A549 (cell line): ENCODE data around the gene FREM1.

Source experiments
- CEBPB ChIP-seq, 2 experiments: fragments of >200 bp in 1 of 2; sonication (Bioruptor Twin) in 1 of 2; formaldehyde crosslinking in 1 of 2; IDR thresholded peaks; 2 replicates each; pipeline ENCODE4 v1.6.1; 2012 to 2016
- CHD2 ChIP-seq: fragments of 150-350 bp; IDR thresholded peaks from 2 replicates; pipeline ENCODE4 v1.6.1; 2014; ENCODE audit warnings: low read length; ENCODE audit not compliant: partially characterized antibody
- CTCF ChIP-seq: fragments of >200 bp; sonication (Bioruptor Twin); formaldehyde crosslinking; IDR thresholded peaks from 3 replicates; pipeline ENCODE4 v1.5.1; 2016
- EP300 ChIP-seq, 2 experiments: fragments of >200 bp; sonication (Bioruptor Twin); formaldehyde crosslinking; IDR thresholded peaks; 2 replicates in 1 of 2; 3 replicates in 1 of 2; pipeline ENCODE4 v1.6.1; 2016 to 2017
- FOSL2 ChIP-seq, 2 experiments: fragments of 450-650 bp in 1 of 2; fragments of >200 bp in 1 of 2; sonication (Bioruptor Twin) in 1 of 2; formaldehyde crosslinking; IDR thresholded peaks; 2 replicates each; pipeline versions ENCODE4 v1.5.0 to v1.6.1; 2016 to 2020; ENCODE audit warnings: mild to moderate bottlenecking in 1 of 2, moderate library complexity in 1 of 2
- HMGXB4 ChIP-seq: fragments of 250-450 bp; sonication (Bioruptor Pico); IDR thresholded peaks from 2 replicates; pipeline ENCODE4 v1.5.0; 2021; ENCODE audit warnings: mild to moderate bottlenecking, moderate library complexity, borderline replicate concordance
- JUN ChIP-seq, 2 experiments: fragments of >200 bp; sonication (Bioruptor Twin); formaldehyde crosslinking; IDR thresholded peaks; 2 replicates in 1 of 2; 3 replicates in 1 of 2; pipeline ENCODE4 v1.6.1; 2016 to 2017
- MAFK ChIP-seq: fragments of 450-650 bp; IDR thresholded peaks from 2 replicates; pipeline ENCODE4 v1.6.1; 2014; ENCODE audit not compliant: partially characterized antibody
- NFE2L2 ChIP-seq: fragments of 150-350 bp; conservative IDR thresholded peaks from 2 replicates; pipeline ENCODE4 v1.6.1; 2014; ENCODE audit warnings: low read length
- PBX3 ChIP-seq: IDR thresholded peaks from 2 replicates; pipeline ENCODE4 v1.6.1; 2012
- POLR2A ChIP-seq: IDR thresholded peaks from 2 replicates; pipeline ENCODE4 v1.6.1; 2012; ENCODE audit warnings: mild to moderate bottlenecking, low read length
- RAD21 ChIP-seq, 2 experiments: fragments of >200 bp in 1 of 2; sonication (Bioruptor Twin) in 1 of 2; formaldehyde crosslinking in 1 of 2; IDR thresholded peaks in 1 of 2; conservative IDR thresholded peaks in 1 of 2; 2 replicates in 1 of 2; 3 replicates in 1 of 2; pipeline ENCODE4 v1.6.1; 2012 to 2018; ENCODE audit warnings: inconsistent platforms in 1 of 2
- REST ChIP-seq: fragments of 200-600 bp; sonication (generic); IDR thresholded peaks from 2 replicates; pipeline ENCODE4 v1.6.1; 2016; ENCODE audit warnings: antibody characterized with exemption, mild to moderate bottlenecking, moderate library complexity

GRCh38 chr9:14926941-14927624 lies 16.9 kb upstream of the FREM1 start:
- TF ChIP-seq POLR2A: no peak
- no peak for TF ChIP-seq JUN (IDR thresholded peaks at IDR 0.05)
- no peak for TF ChIP-seq NFE2L2
- no peak for TF ChIP-seq CTCF
- no peak for TF ChIP-seq MAFK
- TF ChIP-seq HMGXB4: no peak
- TF ChIP-seq CEBPB (IDR thresholded peaks at IDR 0.05): no peak
- no peak for TF ChIP-seq PBX3
- TF ChIP-seq REST: no peak
- no peak for TF ChIP-seq EP300 (IDR thresholded peaks at IDR 0.05)
- no peak for TF ChIP-seq RAD21 (conservative IDR thresholded peaks at IDR 0.05 in 1 of 2, IDR thresholded peaks at IDR 0.05 in 1 of 2)
- no peak for TF ChIP-seq CHD2
- TF ChIP-seq FOSL2 (IDR thresholded peaks at IDR 0.05): no peak
- no peak for TF ChIP-seq FOSL2 (CRISPR knock-in tag; IDR thresholded peaks at IDR 0.05)
